Thyroid gland (tissue), 4 donors: ENCODE data around the gene WNT5A. TPM values are rescaled to one million over a fixed set of nuclear protein-coding genes. Genes with fewer than 3 reads are reported as not detected.

Experiments
- DNase-seq, 2 donors: peaks; one replicate each; pipeline ENCODE4 v3.0.0-alpha.2; 2019
- H3K27ac ChIP-seq, 3 donors: fragments of 200-600 bp; sonication (generic); 1 replicate in 2 of 3; 2 replicates in 1 of 3; pipeline ENCODE4 v1.5.1; 2016 to 2019; ENCODE audit warnings: mild to moderate bottlenecking in 1 of 3, moderate library complexity in 1 of 3
- H3K27me3 ChIP-seq: fragments of 200-600 bp; sonication (generic); one replicate; pipeline ENCODE4 v1.5.1; 2019
- H3K36me3 ChIP-seq, 2 donors: fragments of 200-600 bp; sonication (generic); one replicate each; pipeline ENCODE4 v1.5.1; 2016 to 2019
- H3K4me1 ChIP-seq, 2 donors: fragments of 200-600 bp; sonication (generic); one replicate each; pipeline ENCODE4 v1.5.1; 2017 to 2019
- H3K4me3 ChIP-seq, 3 donors: fragments of 200-600 bp; sonication (generic); replicated peaks in 1 of 3; 1 replicate in 2 of 3; 2 replicates in 1 of 3; pipeline ENCODE4 v1.5.1; 2016; ENCODE audit warnings: mild to moderate bottlenecking in 1 of 3
- H3K9me3 ChIP-seq: fragments of 200-600 bp; sonication (generic); one replicate; pipeline ENCODE4 v1.5.1; 2017
- CTCF ChIP-seq, 6 experiments: fragments of 200-600 bp in 3 of 6; fragments of 450-650 bp in 3 of 6; sonication (generic) in 3 of 6; IDR thresholded peaks; one replicate each; pipeline ENCODE4 v1.5.1; 2016 to 2019; ENCODE audit warnings: antibody characterized with exemption in 6 of 6, mild to moderate bottlenecking in 2 of 6, inconsistent platforms in 1 of 6, moderate library complexity in 1 of 6
- POLR2A ChIP-seq, 2 donors: fragments of 450-650 bp; IDR thresholded peaks; one replicate each; pipeline ENCODE4 v1.6.1; 2017; ENCODE audit warnings: antibody characterized with exemption in 2 of 2, mild to moderate bottlenecking in 2 of 2, moderate library complexity in 1 of 2
- WGBS, 2 donors: methylation state at CpG; one replicate each; pipeline ENCODE4 v1.1.5; 2017; 5-methylcytosine and 5-hydroxymethylcytosine counted together
- intact Hi-C: fragments of 100-400 bp; cut with DNase I; formaldehyde crosslinking; loops from one replicate; pipeline ENCODE4 v1.15.1; 2023
- total RNA-seq, 4 donors: library from RNA; depleted of rRNA; stranded (reverse); fragments of >200 nt; gene quantifications; one replicate each; pipeline ENCODE4 v1.2.3, GENCODE V29; 2016

The WNT5A gene
- total RNA-seq, 4 donors from 2014 or later, result 4.2 to 15.6 (median 10.4) TPM

DNA sequence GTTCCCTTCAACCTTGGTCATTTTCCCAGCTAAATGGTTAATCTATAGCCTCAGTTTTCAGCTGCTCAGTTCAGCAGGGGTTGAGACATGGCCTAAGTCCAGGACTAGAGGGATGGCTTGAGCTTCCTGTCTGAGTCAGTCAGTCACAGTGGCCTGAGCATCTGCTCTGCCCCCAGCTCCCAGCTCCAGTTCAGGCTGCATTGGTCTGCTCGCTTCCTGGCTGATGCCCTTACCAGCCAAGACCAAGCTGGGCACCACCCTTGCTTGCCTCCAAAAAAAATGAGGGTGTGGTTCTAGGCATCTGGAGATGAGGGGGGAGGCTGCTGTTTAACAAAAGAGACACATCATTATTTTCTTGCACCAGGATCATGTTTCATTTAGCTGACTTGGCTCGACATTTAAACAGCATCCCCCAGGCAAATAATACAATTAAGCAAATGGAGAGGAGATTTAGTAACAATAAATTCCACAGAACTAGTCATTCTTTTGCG lies 70.7 kb downstream of the WNT5A start:
- H3K36me3 ChIP-seq, result no peaks in the 10 kb centered on the region
- intact Hi-C loops, result no loop called here
- 64 to 75% methylated on average over 3 of the region's 3 CpGs for WGBS, 2 donors
- no peaks in the 10 kb centered on the region for H3K4me1 ChIP-seq
- H3K27ac ChIP-seq, result no peak overlapping the region
- TF ChIP-seq CTCF (IDR thresholded peaks at IDR 0.05) (no peak), POLR2A (IDR thresholded peaks at IDR 0.05) (no peak)
- no peak for DNase-seq
- no peaks in the 10 kb centered on the region for H3K9me3 ChIP-seq
- no peaks in the 10 kb centered on the region for H3K27me3 ChIP-seq
- H3K4me3 ChIP-seq, result no peak overlapping the region
